PFSK-1 (cell line): ENCODE data around the gene HS3ST3A1.

Experiments
- POLR2AphosphoS5 ChIP-seq: IDR thresholded peaks from 2 replicates; pipeline ENCODE4 v1.6.1; 2012; ENCODE audit warnings: low read depth, mild to moderate bottlenecking, control low read depth, low read length, moderate library complexity
- REST ChIP-seq, 2 experiments: IDR thresholded peaks; 2 replicates each; pipeline versions ENCODE4 v1.6.1 to v1.8.0; 2011 to 2012; ENCODE audit warnings: low read depth in 2 of 2, low read length in 2 of 2, control low read depth in 1 of 2, inconsistent platforms in 1 of 2, mild to moderate bottlenecking in 1 of 2, moderate library complexity in 1 of 2; ENCODE audit not compliant: insufficient read depth in 1 of 2
- TAF1 ChIP-seq: IDR thresholded peaks from 2 replicates; pipeline ENCODE4 v1.6.1; 2012; ENCODE audit warnings: low read length, control low read depth, borderline replicate concordance; ENCODE audit not compliant: insufficient read depth

- TF ChIP-seq POLR2AphosphoS5, result no peak
- TF ChIP-seq REST (IDR thresholded peaks at IDR 0.05; ENCODE audit: insufficient read depth in 1 of 2, low read depth in 2 of 2, low read length in 2 of 2), result no peak
- no peak for TF ChIP-seq TAF1
These were observed 64.5 kb downstream of the HS3ST3A1 start for GRCh38 chr17:13537167-13537731.
